ENCODE measurements around the gene FLII. TPM values are rescaled to one million over a fixed set of nuclear protein-coding genes. Genes with fewer than 3 reads are reported as not detected.

FLII gene
- total RNA-seq, 4 donors from 2014 or later, result 365 to 919 (median 428) TPM

- DNase-seq, result peak; percentile 97
- Histone ChIP-seq H3K27me3 (no peaks in the 10 kb centered on the region), H3K36me3 (no peaks in the 10 kb centered on the region), H3K9me3 (no peaks in the 10 kb centered on the region), H3K27ac (peak within 1 kb of the TSS; percentile 61 to 75 (median 66)), H3K4me3 (peak within 1 kb of the TSS; percentile 36 to 81 (median 53)), H3K4me1 (peaks cover 5 to 15% (median 14%) of the 10 kb centered on the region in 4 donors)
- whole genome bisulfite sequencing, 2 donors (ENCODE audit: low coverage in 1 of 2), result 1% methylated on average over 30 of the region's 60 CpGs; no CpG with 5 or more reads in 1 of the 2 donors
- in situ Hi-C loops (cut with MboI; ENCODE audit: low pct_ligation_motif_present in 1 of 4, low pct_unique_long_range_greater_than_20kb in 1 of 4, low sequenced_read_pairs in 3 of 4) (no loop called here), intact Hi-C loops (cut with DNase I; ENCODE audit: low total_unique reads) (no loop called here)
- TF ChIP-seq POLR2A (IDR thresholded peaks at IDR 0.05) (no peak), EP300 (IDR thresholded peaks at IDR 0.05; ENCODE audit: low read depth) (no peak), POLR2AphosphoS5 (IDR thresholded peaks at IDR 0.05) (peak in 1 of 3 donors; percentile 25)
- TF ChIP-seq, protein P1, sequence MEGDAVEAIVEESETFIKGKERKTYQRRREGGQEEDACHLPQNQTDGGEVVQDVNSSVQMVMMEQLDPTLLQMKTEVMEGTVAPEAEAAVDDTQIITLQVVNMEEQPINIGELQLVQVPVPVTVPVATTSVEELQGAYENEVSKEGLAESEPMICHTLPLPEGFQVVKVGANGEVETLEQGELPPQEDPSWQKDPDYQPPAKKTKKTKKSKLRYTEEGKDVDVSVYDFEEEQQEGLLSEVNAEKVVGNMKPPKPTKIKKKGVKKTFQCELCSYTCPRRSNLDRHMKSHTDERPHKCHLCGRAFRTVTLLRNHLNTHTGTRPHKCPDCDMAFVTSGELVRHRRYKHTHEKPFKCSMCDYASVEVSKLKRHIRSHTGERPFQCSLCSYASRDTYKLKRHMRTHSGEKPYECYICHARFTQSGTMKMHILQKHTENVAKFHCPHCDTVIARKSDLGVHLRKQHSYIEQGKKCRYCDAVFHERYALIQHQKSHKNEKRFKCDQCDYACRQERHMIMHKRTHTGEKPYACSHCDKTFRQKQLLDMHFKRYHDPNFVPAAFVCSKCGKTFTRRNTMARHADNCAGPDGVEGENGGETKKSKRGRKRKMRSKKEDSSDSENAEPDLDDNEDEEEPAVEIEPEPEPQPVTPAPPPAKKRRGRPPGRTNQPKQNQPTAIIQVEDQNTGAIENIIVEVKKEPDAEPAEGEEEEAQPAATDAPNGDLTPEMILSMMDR (IDR thresholded peaks at IDR 0.05), result no peak
Observed at GRCh38 chr17:18225121-18225641, 33.4 kb downstream of the FLII start, which contains the start of gene LLGL1. Gene LLGL1 (plus strand): TSS chr17:18225635. CDS start chr17:18225683, 48 bp downstream.

DNA sequence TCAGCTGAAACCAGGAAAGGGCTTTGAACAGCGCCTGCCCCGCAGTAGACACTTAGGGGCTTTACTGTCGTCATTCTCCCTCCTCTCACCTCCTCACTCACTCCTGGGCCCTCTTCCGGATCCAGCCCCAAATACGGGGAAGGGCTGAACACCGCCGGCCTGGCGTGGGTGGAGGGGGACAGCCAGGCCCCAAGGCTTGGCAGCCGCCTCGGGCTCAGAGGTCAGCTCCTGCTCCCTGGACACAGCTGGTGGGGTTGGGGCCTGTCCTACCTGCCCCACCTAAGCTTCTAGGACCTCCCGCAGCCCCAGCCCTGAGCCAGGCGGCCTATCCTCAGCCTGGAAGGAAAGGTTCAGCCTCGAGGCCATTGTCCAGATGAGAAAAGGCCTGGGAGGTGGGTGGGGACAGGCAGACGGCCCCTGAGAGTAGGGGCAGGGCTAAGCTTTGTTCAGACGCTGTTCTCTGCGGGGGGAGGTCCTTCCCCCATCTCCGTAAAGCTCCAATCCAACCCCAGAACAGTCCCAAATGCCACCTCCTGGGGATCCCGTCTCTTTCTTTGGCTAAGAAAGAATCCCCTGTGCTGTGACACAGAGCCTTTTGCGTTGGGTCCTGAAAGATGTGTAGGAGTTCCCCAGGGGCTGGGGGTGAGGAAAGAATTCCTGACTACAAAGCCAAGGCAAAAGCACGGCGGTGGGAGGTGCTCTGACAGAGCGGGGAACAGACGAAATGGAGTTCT is 34.0 kb downstream of the FLII start:
- peak overlapping the region in 3 of 4 donors; percentile 28 to 51 (median 31) for H3K4me3 ChIP-seq
- H3K4me1 ChIP-seq, result peaks cover 5 to 15% (median 14%) of the 10 kb centered on the region in 4 donors
- in situ Hi-C loops (cut with MboI; ENCODE audit: low pct_ligation_motif_present in 1 of 4, low pct_unique_long_range_greater_than_20kb in 1 of 4, low sequenced_read_pairs in 3 of 4), result no loop called here
- no peaks in the 10 kb centered on the region for H3K9me3 ChIP-seq
- no peak for DNase-seq
- H3K36me3 ChIP-seq, result no peaks in the 10 kb centered on the region
- no peaks in the 10 kb centered on the region for H3K27me3 ChIP-seq
- intact Hi-C loops (cut with DNase I; ENCODE audit: low total_unique reads), result no loop called here
- TF ChIP-seq POLR2AphosphoS5 (IDR thresholded peaks at IDR 0.05) (no peak), EP300 (IDR thresholded peaks at IDR 0.05; ENCODE audit: low read depth) (no peak), POLR2A (IDR thresholded peaks at IDR 0.05) (no peak)
- TF ChIP-seq, protein P1 (IDR thresholded peaks at IDR 0.05), result no peak
- 0 to 59% methylated on average over 2 to 23 of the region's 23 CpGs for WGBS, 2 donors (ENCODE audit: low coverage in 1 of 2)
- peak overlapping the region; percentile 54 to 70 (median 60) for H3K27ac ChIP-seq

DNA sequence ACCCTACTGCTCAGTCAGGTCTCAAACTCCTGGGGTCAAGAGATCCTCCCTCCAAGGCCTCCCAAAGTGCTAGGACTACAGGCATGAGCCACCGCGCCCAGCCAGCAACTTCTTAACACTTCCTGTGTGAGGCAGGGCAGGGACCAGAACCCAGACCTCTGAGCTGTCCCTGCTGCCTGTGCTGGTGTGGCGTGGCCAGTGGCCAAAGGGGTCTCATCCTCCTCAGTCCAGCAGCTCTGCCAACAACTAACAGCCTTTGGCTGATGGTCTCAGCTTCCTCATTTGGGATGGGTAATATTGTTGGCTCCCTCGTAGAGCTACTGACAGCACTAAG is 34.5 kb downstream of the FLII start:
- no peak for TF ChIP-seq POLR2AphosphoS5 (IDR thresholded peaks at IDR 0.05)
- TF ChIP-seq POLR2A (IDR thresholded peaks at IDR 0.05), result no peak
- no peak for TF ChIP-seq EP300 (IDR thresholded peaks at IDR 0.05; ENCODE audit: low read depth)
- TF ChIP-seq, protein P1 (IDR thresholded peaks at IDR 0.05), result no peak
- peaks cover 5 to 18% (median 14%) of the 10 kb centered on the region in 4 donors for H3K4me1 ChIP-seq
- H3K9me3 ChIP-seq, result no peaks in the 10 kb centered on the region
- H3K27me3 ChIP-seq, result no peaks in the 10 kb centered on the region
- in situ Hi-C loops (cut with MboI; ENCODE audit: low pct_ligation_motif_present in 1 of 4, low pct_unique_long_range_greater_than_20kb in 1 of 4, low sequenced_read_pairs in 3 of 4), result no loop called here
- 99% methylated on average over 4 of the region's 4 CpGs; no CpG with 5 or more reads in 1 of the 2 donors for WGBS, 2 donors (ENCODE audit: low coverage in 1 of 2)
- DNase-seq, result no peak
- intact Hi-C loops (cut with DNase I; ENCODE audit: low total_unique reads), result no loop called here
- H3K27ac ChIP-seq, result peak overlapping the region in 3 of 4 donors; percentile 54 to 70 (median 61)
- no peaks in the 10 kb centered on the region for H3K36me3 ChIP-seq
- H3K4me3 ChIP-seq, result no peak overlapping the region

GRCh38 chr17:18218756-18219415 is 39.7 kb downstream of the FLII start:
- Histone ChIP-seq H3K36me3 (no peaks in the 10 kb centered on the region), H3K27ac (no peak overlapping the region), H3K4me3 (no peak overlapping the region), H3K27me3 (no peaks in the 10 kb centered on the region), H3K4me1 (peaks cover 0 to 3% (median 0%) of the 10 kb centered on the region in 4 donors), H3K9me3 (no peaks in the 10 kb centered on the region)
- intact Hi-C loops (cut with DNase I; ENCODE audit: low total_unique reads) (no loop called here), in situ Hi-C loops (cut with MboI; ENCODE audit: low pct_ligation_motif_present in 1 of 4, low pct_unique_long_range_greater_than_20kb in 1 of 4, low sequenced_read_pairs in 3 of 4) (loop anchor here in 2 of 4 donors (10.0 kb wide), 3 partner anchors 56 to 86 kb away; no protein-coding TSS in a partner anchor)
- 52 to 60% methylated on average over 2 to 4 of the region's 4 CpGs for WGBS, 2 donors (ENCODE audit: low coverage in 1 of 2)
- no peak for TF ChIP-seq POLR2AphosphoS5 (IDR thresholded peaks at IDR 0.05)
- no peak for TF ChIP-seq EP300 (IDR thresholded peaks at IDR 0.05; ENCODE audit: low read depth)
- no peak for TF ChIP-seq POLR2A (IDR thresholded peaks at IDR 0.05)
- TF ChIP-seq, protein P1 (IDR thresholded peaks at IDR 0.05), result no peak
- no peak for DNase-seq

Measured in transverse colon (tissue), 4 donors.